Ovary (tissue), 3 donors: ENCODE measurements around the gene LPCAT1.

Source experiments
- EP300 ChIP-seq: sonication (generic); formaldehyde crosslinking; IDR thresholded peaks from one replicate; pipeline ENCODE4 v1.6.1; 2017; ENCODE audit warnings: antibody characterized with exemption
- POLR2A ChIP-seq: fragments of 450-650 bp; IDR thresholded peaks from one replicate; pipeline ENCODE4 v1.6.1; 2017; ENCODE audit warnings: antibody characterized with exemption, mild to moderate bottlenecking, moderate library complexity
- TF ChIP-seq, protein P1 (sequence below), 3 donors: fragments of 450-650 bp in 2 of 3; fragments of 200-600 bp in 1 of 3; IDR thresholded peaks; one replicate each; pipeline versions ENCODE4 v1.5.1 to v1.8.0; 2016 to 2022; ENCODE audit warnings: antibody characterized with exemption in 3 of 3, mild to moderate bottlenecking in 1 of 3
- donor health status: DM: no; HTN: no; CAD: no.

- TF ChIP-seq, protein P1, sequence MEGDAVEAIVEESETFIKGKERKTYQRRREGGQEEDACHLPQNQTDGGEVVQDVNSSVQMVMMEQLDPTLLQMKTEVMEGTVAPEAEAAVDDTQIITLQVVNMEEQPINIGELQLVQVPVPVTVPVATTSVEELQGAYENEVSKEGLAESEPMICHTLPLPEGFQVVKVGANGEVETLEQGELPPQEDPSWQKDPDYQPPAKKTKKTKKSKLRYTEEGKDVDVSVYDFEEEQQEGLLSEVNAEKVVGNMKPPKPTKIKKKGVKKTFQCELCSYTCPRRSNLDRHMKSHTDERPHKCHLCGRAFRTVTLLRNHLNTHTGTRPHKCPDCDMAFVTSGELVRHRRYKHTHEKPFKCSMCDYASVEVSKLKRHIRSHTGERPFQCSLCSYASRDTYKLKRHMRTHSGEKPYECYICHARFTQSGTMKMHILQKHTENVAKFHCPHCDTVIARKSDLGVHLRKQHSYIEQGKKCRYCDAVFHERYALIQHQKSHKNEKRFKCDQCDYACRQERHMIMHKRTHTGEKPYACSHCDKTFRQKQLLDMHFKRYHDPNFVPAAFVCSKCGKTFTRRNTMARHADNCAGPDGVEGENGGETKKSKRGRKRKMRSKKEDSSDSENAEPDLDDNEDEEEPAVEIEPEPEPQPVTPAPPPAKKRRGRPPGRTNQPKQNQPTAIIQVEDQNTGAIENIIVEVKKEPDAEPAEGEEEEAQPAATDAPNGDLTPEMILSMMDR (IDR thresholded peaks at IDR 0.05), result no peak
- TF ChIP-seq EP300 (no peak), POLR2A (no peak)
Observed at GRCh38 chr5:1476181-1476966, 47.4 kb downstream of the LPCAT1 start.
